Measurements from ENCODE around the gene IFI30. TPM values are rescaled to one million over a fixed set of nuclear protein-coding genes. Genes with fewer than 3 reads are reported as not detected.

Gene IFI30
- total RNA-seq, 4 donors from 2014 or later: 22.4 to 92.8 (median 42.9) TPM

- Histone ChIP-seq H3K36me3 (peaks cover 6 to 9% (median 8%) of the 10 kb centered on the region in 4 donors), H3K9me3 (no peaks in the 10 kb centered on the region), H3K4me3 (no peak overlapping the region), H3K27me3 (no peaks in the 10 kb centered on the region), H3K27ac (replicated peaks in 1 of 4) (peak overlapping the region; percentile 75 to 89 (median 81)), H3K4me1 (peaks cover 46 to 66% (median 62%) of the 10 kb centered on the region in 4 donors)
- intact Hi-C loops (cut with DNase I): loop anchor here (10.0 kb wide), 1 partner anchor 151 kb away; the partner anchor contains the start of gene ARRDC2
- TF ChIP-seq CTCF (IDR thresholded peaks at IDR 0.05) (no peak), POLR2A (IDR thresholded peaks at IDR 0.05; ENCODE audit: low read depth) (no peak), POLR2AphosphoS5 (IDR thresholded peaks at IDR 0.05) (no peak), EP300 (IDR thresholded peaks at IDR 0.05) (no peak)
- no peak for DNase-seq (ENCODE audit: extremely low spot score)
- 86% methylated on average over 5 of the region's 43 CpGs for WGBS
Observed at GRCh38 chr19:18155095-18156087, 18.2 kb upstream of the IFI30 start.

GRCh38 chr19:18156268-18156667 lies 17.3 kb upstream of the IFI30 start:
- Histone ChIP-seq H3K27ac (replicated peaks in 1 of 4) (peak overlapping the region; percentile 75 to 89 (median 81)), H3K9me3 (no peaks in the 10 kb centered on the region), H3K4me1 (peaks cover 51 to 73% (median 68%) of the 10 kb centered on the region in 4 donors), H3K36me3 (peaks cover 6 to 9% (median 8%) of the 10 kb centered on the region in 4 donors), H3K4me3 (no peak overlapping the region), H3K27me3 (no peaks in the 10 kb centered on the region)
- 90% methylated on average over 6 of the region's 6 CpGs for WGBS
- DNase-seq (ENCODE audit: extremely low spot score): no peak
- intact Hi-C loops (cut with DNase I): loop anchor here (10.0 kb wide), 1 partner anchor 151 kb away; the partner anchor contains the start of gene ARRDC2
- no peak for TF ChIP-seq CTCF (IDR thresholded peaks at IDR 0.05)
- no peak for TF ChIP-seq EP300 (IDR thresholded peaks at IDR 0.05)
- TF ChIP-seq POLR2A (IDR thresholded peaks at IDR 0.05; ENCODE audit: low read depth): no peak
- no peak for TF ChIP-seq POLR2AphosphoS5 (IDR thresholded peaks at IDR 0.05)

- DNase-seq (ENCODE audit: extremely low spot score): no peak
- no peak overlapping the region for H3K4me3 ChIP-seq
- H3K36me3 ChIP-seq: peaks cover 8 to 12% (median 8%) of the 10 kb centered on the region in 4 donors
- intact Hi-C loops (cut with DNase I): loop anchor here (10.0 kb wide), 1 partner anchor 152 kb away; the partner anchor contains the start of gene ARRDC2
- H3K4me1 ChIP-seq: peaks cover 51 to 73% (median 68%) of the 10 kb centered on the region in 4 donors
- peak; percentile 57 to 69 for TF ChIP-seq POLR2AphosphoS5 (IDR thresholded peaks at IDR 0.05)
- no peak for TF ChIP-seq CTCF (IDR thresholded peaks at IDR 0.05)
- no peaks in the 10 kb centered on the region for H3K9me3 ChIP-seq
- H3K27me3 ChIP-seq: no peaks in the 10 kb centered on the region
- H3K27ac ChIP-seq (replicated peaks in 1 of 4): peak overlapping the region; percentile 75 to 89 (median 81)
- WGBS: 21% methylated on average over 20 of the region's 22 CpGs
Observed at GRCh38 chr19:18156841-18157464, 16.7 kb upstream of the IFI30 start.

- Histone ChIP-seq H3K36me3 (peaks cover 8 to 18% (median 15%) of the 10 kb centered on the region in 4 donors), H3K9me3 (no peaks in the 10 kb centered on the region), H3K4me3 (no peak overlapping the region), H3K4me1 (peaks cover 50 to 76% (median 68%) of the 10 kb centered on the region in 4 donors), H3K27me3 (no peaks in the 10 kb centered on the region), H3K27ac (replicated peaks in 1 of 4) (peak overlapping the region; percentile 75 to 89 (median 81))
- no peak for TF ChIP-seq POLR2A (IDR thresholded peaks at IDR 0.05; ENCODE audit: low read depth)
- no peak for TF ChIP-seq POLR2AphosphoS5 (IDR thresholded peaks at IDR 0.05)
- no peak for TF ChIP-seq CTCF (IDR thresholded peaks at IDR 0.05)
- no peak for TF ChIP-seq EP300 (IDR thresholded peaks at IDR 0.05)
- DNase-seq (ENCODE audit: extremely low spot score): no peak
- 36% methylated on average over 18 of the region's 18 CpGs for WGBS
- intact Hi-C loops (cut with DNase I): loop anchor here (10.0 kb wide), 1 partner anchor 153 kb away; the partner anchor contains the start of gene ARRDC2
Observed at GRCh38 chr19:18157465-18158063, 16.0 kb upstream of the IFI30 start.
